Mononuclear cell (primary cell): ENCODE data around the gene CEBPZ. TPM values are rescaled to one million over a fixed set of nuclear protein-coding genes. Genes with fewer than 3 reads are reported as not detected.
"Not testable (repeated sequence)": the region's sequence is repeated elsewhere in the genome, so short reads cannot be mapped to it uniquely, and the experiment has no call there.

Source experiments
- H3K27me3 ChIP-seq: 2 replicates; pipeline ENCODE4 v1.6.0; 2011; ENCODE audit warnings: low read length, control low read depth; ENCODE audit not compliant: insufficient read depth
- H3K4me1 ChIP-seq: 2 replicates; pipeline ENCODE4 v1.5.1; 2011; ENCODE audit warnings: mild to moderate bottlenecking, low read length, control low read depth; ENCODE audit not compliant: insufficient read depth
- H3K4me3 ChIP-seq: 2 replicates; pipeline ENCODE4 v1.5.1; 2011; ENCODE audit warnings: mild to moderate bottlenecking, low read length, moderate library complexity
- H3K9me3 ChIP-seq: 2 replicates; pipeline ENCODE4 v1.5.1; 2011; ENCODE audit warnings: low read depth, mild to moderate bottlenecking, control low read depth, low read length
- total RNA-seq: library from RNA; depleted of rRNA; stranded (reverse); fragments of >200 nt; gene quantifications from one replicate; pipeline ENCODE4 v1.2.3, GENCODE V29; 2012

Gene CEBPZ
- total RNA-seq, 1 donor, result 78.4 TPM

DNA sequence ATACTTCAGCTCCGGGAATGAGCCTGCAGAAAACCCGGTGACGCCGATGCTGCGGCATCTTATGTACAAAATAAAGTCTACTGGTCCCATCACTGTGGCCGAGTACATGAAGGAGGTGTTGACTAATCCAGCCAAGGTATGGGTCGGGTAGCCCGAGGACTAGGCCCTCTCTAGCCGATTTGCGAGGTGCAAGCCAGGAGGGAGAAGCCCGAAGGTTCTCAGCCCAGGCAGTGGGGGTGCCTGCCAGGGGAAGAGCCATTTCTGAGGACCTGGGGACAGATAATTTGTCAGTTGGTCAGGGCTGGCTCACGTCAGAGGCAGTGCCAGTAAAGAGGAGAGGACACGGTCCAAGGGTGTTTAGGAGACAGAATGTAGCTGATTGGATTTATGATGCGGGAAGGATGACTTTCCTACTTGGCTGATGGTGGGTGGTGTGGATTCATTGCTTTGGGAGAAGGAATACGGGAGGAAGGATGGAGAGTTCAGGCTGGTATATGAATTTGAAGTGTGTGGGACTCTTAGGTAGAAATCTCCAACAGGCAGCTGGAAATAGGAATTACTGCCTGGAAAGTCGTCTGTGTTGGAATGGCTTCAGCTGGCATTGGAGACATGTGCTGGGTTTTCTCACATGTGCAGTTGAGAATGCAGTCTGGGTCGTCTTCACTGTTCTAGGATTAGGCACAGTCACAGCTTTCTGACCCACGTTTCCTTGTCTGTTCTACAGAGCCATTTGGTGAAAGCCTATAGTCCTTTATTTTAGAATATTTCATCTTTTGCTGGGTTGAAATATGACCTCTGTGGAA, 936 bp upstream of the CEBPZ start:
- Histone ChIP-seq H3K4me3 (peak overlapping the region; percentile 77), H3K9me3 (no peaks in the 10 kb centered on the region), H3K4me1 (peaks cover 29% of the 10 kb centered on the region), H3K27me3 (no peaks in the 10 kb centered on the region)

DNA sequence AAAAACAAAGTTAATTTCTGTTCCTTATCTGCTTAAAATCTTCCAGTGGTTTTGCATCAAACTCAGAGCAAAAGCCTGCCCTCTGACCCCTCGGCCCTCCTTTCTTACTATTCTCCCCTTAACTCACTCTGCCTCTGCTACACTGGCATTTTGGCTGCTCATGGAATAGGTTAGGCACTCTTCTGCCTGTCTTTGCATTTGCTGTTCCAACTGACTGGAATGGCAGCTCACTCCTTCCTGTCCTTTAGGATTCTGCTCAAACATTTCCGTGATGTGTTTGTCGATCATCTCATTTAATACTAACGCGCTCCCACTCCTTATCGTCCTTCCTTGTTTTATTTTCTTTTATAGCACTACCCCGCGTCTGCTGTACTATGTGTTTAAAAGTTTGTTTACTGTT, 815 bp downstream of the CEBPZ start:
- peak overlapping the region; percentile 77 for H3K4me3 ChIP-seq
- H3K9me3 ChIP-seq, result no peaks in the 10 kb centered on the region
- H3K27me3 ChIP-seq, result no peaks in the 10 kb centered on the region
- peaks cover 29% of the 10 kb centered on the region for H3K4me1 ChIP-seq

DNA sequence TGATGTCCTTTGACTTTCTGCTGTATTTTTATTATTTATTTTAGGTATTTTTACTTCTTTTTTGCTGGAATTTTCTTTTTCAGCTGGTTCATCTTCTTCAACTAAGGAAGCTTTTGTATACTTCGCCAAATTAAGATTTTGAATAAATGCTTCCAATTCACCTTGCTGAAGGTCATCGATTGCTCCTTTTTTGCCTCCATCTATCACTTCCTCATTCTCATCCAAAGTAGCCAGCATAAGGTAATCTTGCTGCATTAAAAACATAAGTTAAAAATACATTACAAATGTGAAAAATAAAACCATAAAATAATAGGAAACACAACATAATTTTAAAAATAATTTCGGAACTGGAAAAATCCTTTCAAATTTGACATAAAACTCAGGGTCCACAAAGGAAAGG, 2.6 kb downstream of the CEBPZ start:
- Histone ChIP-seq H3K9me3 (no peaks in the 10 kb centered on the region), H3K4me3 (no peak overlapping the region), H3K27me3 (no peaks in the 10 kb centered on the region), H3K4me1 (peaks cover 29% of the 10 kb centered on the region)

GRCh38 chr2:37226863-37227262, 4.5 kb downstream of the CEBPZ start:
- H3K9me3 ChIP-seq, result no peaks in the 10 kb centered on the region
- no peaks in the 10 kb centered on the region for H3K27me3 ChIP-seq
- peaks cover 15% of the 10 kb centered on the region for H3K4me1 ChIP-seq
- H3K4me3 ChIP-seq, result no peak overlapping the region

DNA sequence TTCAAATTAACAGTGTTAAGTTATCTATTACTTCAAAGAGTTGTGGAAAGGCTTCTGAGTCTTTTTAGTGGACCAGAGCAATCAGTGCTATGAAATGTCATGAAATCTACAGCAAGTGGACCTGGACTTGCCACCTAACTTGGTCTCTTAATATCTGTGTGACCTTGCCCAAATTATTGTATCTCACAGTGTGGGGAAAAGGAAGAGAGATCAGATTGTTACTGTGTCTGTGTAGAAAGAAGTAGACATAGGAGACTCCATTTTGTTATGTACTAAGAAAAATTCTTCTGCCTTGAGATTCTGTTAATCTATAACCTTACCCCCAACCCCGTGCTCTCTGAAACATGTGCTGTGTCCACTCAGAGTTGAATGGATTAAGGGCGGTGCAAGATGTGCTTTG, 6.3 kb downstream of the CEBPZ start:
- not testable (repeated sequence) for H3K27me3 ChIP-seq, H3K4me3 ChIP-seq, H3K4me1 ChIP-seq, H3K9me3 ChIP-seq

DNA sequence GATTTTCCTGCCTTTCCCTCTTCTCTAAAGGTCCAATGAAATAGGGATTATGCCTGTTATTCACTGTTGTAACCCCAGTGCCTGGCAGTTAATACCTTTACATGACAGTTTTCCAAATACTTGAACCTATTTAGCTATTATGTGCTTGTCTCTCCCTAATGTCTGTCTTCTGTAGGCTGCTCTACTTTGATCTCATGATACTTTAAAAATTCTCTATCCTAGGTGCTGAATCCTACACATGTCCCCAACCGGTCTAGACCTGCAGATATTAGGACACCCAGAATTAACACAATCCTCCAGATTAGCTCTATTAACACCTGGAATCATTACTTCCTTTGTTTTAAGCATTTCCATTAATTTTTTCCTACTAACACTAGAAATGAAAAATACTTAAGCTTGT, 7.3 kb downstream of the CEBPZ start:
- Histone ChIP-seq H3K9me3 (no peaks in the 10 kb centered on the region), H3K27me3 (no peaks in the 10 kb centered on the region), H3K4me3 (no peak overlapping the region), H3K4me1 (no peaks in the 10 kb centered on the region)

DNA sequence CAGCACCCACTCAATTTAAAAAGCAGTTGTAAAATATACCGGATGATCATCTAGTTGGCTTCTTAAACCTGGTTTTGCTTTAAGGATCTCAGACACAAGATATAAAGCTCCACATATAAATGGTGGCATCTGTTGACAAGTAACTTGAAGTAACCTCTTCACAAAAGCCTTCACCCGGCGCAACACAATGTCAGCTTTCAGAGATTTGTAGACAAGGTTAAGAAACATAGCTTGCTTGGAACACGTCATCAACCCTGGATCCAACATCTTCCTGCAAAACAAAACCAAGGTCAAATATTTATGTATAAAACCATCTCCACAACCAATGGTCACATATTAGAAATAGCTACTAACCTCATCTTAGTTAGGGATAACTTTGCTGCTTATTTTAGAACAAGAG, 8.3 kb downstream of the CEBPZ start:
- H3K4me3 ChIP-seq, result no peak overlapping the region
- H3K4me1 ChIP-seq, result no peaks in the 10 kb centered on the region
- no peaks in the 10 kb centered on the region for H3K27me3 ChIP-seq
- no peaks in the 10 kb centered on the region for H3K9me3 ChIP-seq

GRCh38 chr2:37219046-37219445, 12.3 kb downstream of the CEBPZ start:
- Histone ChIP-seq H3K27me3 (no peaks in the 10 kb centered on the region), H3K4me1 (peaks cover 6% of the 10 kb centered on the region), H3K4me3 (no peak overlapping the region)

DNA sequence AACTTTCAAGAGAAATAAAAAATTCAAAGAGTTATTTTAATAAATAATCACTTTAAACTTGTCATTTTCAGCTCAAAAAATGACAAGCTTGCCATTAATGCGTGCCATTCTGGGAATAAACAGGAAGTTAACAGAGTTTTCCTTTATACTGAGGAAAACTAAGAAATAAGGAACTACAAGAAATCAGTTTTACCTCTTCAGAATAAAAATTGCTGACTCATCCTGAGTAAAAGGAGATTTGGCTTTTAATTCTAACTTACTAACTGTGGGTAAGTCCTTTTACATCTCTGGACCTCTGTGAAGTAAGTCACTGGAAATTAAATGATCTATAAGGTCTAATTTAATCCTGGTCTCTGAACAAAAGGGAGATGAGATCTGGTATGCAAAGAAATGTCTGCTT, 16.1 kb downstream of the CEBPZ start:
- H3K27me3 ChIP-seq, result no peaks in the 10 kb centered on the region
- H3K9me3 ChIP-seq, result no peaks in the 10 kb centered on the region
- peaks cover 6% of the 10 kb centered on the region for H3K4me1 ChIP-seq
- no peak overlapping the region for H3K4me3 ChIP-seq

More at GRCh38 chr2:37219046-37219445, 12.3 kb downstream of the CEBPZ start:
- H3K9me3 ChIP-seq, result no peaks in the 10 kb centered on the region

DNA sequence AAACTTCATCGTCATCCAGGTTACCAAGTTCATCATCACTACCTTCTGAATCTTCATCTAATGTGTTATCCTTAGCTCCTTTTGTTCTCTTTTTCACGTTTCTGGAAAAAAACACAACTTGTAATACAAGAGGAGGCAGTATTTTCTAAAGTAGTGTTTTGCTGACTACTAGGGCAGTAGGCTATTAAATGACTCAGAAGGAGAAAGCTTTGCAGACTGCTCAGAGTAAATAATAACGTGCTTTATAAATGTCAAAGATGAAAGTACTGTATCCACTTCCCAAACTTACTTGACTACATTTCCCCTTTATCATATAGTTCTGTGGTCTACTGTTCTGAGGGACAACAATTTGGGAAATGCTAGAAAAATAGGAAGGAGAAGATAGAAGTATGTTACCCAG, 19.5 kb downstream of the CEBPZ start:
- Histone ChIP-seq H3K4me1 (peaks cover 6% of the 10 kb centered on the region), H3K27me3 (no peaks in the 10 kb centered on the region), H3K9me3 (peaks cover 28% of the 10 kb centered on the region), H3K4me3 (no peak overlapping the region)

- no peaks in the 10 kb centered on the region for H3K27me3 ChIP-seq
- H3K9me3 ChIP-seq, result peaks cover 35% of the 10 kb centered on the region
- peaks cover 6% of the 10 kb centered on the region for H3K4me1 ChIP-seq
- no peak overlapping the region for H3K4me3 ChIP-seq
These were observed 20.2 kb downstream of the CEBPZ start for GRCh38 chr2:37211212-37211611.

GRCh38 chr2:37206760-37207159, 24.6 kb downstream of the CEBPZ start:
- not testable (repeated sequence) for H3K27me3 ChIP-seq, H3K4me3 ChIP-seq, H3K4me1 ChIP-seq
- H3K9me3 ChIP-seq, result peaks cover 36% of the 10 kb centered on the region

DNA sequence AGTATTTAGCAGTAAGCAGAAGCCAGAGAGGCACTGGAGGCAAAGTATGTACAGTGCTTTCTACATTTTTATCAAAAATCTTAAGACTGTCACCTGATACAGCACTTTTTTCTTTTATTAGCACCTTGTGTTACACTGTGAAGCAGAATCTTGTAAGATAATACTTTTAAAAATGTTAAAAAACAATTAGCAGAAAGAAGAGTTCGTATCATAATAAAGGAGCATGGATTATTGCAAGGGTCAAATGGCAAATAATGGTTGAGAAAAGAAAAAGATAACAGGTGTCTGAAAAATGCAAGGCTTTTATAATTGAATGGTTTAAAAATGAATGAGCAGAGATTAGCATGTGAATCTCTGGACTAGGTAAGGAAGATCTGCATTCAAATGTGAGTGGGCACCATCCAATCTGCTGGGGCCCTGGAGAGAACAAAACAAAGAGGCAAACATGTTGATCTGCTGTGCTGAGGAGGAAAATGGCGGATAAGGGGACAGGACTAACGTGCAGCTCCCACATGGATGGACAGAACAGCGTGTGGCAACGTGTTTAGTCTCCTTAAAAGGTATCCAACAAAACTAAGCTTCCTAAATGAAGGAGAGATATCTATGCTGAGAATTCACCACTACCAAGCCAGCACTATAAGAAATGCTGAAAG, 25.6 kb downstream of the CEBPZ start:
- Histone ChIP-seq H3K9me3 (peaks cover 36% of the 10 kb centered on the region), H3K4me3 (no peak overlapping the region), H3K4me1 (no peaks in the 10 kb centered on the region), H3K27me3 (no peaks in the 10 kb centered on the region)

DNA sequence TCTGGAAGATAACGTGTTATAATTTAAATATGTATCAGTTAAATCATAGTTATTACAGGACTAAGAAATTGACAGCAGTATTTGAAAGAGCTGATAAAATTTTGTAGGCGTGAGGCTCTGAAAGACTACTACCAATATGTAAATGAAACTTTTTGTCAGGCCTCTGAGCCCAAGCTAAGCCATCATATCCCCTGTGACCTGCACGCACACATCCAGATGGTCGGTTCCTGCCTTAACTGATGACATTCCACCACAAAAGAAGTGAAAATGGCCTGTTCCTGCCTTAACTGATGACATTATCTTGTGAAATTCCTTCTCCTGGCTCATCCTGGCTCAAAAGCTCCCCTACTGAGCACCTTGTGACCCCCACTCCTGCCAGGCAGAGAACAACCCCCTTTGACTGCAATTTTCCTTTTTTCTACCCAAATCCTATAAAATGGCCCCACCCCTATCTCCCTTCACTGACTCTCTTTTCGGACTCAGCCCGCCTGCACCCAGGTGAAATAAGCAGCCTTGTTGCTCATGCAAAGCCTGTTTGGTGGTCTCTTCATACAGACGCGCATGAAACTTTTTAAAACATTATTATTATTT, 26.2 kb downstream of the CEBPZ start:
- H3K4me1 ChIP-seq, result not testable (repeated sequence)

GRCh38 chr2:37203708-37204107, 27.7 kb downstream of the CEBPZ start:
- no peaks in the 10 kb centered on the region for H3K27me3 ChIP-seq
- H3K9me3 ChIP-seq, result peaks cover 26% of the 10 kb centered on the region
- no peak overlapping the region for H3K4me3 ChIP-seq
- peaks cover 3% of the 10 kb centered on the region for H3K4me1 ChIP-seq

More for the DNA sequence above, 26.2 kb downstream of the CEBPZ start:
- not testable (repeated sequence) for H3K27me3 ChIP-seq, H3K4me3 ChIP-seq
- peaks cover 36% of the 10 kb centered on the region for H3K9me3 ChIP-seq
